ENCODE data around the gene CBLC.

The CBLC gene

GRCh38 chr19:44799627-44800346 lies 22.1 kb downstream of the CBLC start:
- DNase-seq (ENCODE audit: low spot score) = no peak

DNA sequence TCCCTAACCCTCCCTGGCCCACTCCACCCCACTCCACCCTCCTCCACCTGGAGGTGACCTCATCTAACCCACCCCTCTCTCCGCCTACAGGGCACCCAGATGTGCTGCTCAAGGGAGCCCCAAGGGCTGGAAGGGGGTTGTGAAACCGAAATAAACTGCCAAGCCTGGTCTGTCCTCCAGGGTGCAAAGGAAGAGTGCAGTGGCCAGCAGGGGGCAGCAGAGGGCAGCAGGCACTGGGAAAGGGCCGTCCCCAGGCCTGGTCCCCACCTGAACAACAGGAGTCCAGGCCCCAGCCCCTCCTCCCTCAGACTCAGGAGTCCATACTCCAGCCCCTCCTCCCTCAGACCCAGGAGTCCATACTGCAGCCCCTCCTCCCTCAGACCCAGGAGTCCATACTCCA lies 22.8 kb downstream of the CBLC start:
- peak; percentile 72 for DNase-seq (ENCODE audit: low spot score)

DNA sequence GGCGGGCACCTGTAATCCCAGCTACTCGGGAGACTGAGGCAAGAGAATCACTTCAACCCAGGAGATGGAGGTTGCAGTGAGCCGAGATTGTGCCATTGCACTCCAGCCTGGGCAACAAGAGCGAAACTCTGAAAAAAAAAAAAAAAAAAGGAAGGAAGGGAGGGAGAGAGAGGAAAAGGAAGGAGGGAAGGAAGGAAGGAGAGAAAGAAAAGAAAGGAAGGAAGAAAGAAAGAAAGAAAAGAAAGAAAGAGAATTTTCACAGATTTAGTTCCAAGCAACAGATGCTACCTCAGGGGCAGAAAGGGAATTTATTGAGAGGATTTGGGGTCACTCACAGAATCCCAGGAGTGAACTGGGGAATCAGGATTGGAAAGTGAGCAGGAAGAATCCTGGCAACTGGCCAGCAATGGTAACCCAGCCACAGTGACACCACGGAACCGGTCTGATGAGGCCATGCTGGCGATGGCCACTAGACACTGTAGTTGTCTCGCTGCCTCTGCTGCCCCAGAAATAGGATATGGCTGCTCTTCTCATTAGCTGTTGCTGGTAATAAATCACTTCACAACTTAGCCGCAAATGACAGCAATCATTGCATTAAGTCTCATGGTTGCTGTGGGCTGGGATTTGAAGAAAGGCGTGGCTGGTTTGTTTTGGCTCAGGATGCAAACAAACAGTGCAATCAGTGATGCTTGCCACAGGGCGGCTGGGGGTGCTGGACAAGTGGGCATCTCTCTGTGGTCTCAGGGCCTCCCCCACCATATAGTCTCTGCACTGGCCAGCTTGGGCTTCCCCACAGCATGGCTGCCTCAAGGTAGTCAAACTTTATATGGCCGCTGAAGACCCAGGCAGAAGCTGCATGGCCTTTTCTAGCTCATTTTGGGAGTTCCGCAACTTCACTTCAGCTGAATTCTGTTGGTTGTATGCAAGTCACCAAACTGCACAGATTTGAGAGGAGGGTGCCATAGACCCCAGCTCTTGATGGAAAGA lies 26.0 kb downstream of the CBLC start:
- peak; percentile 51 for DNase-seq (ENCODE audit: low spot score)

DNA sequence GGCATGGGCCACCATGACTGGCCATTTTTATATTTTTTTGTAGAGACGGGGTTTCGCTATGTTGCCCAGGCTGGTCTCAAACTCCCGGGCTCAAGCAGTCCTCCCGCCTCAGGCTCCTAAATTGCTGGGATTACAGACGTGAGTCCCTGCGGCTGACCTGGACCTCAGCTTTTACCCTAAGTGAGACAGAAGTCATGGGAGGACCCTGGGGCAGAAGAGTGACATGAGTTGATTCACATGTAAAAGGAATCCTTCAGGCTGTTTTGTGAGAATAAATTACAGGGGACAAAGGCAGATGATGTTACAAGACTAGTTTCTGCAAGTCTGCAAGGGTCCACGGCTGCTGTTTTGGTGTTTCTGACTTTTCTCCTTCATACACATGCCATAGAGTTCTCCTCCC lies 28.6 kb downstream of the CBLC start:
- no peak for DNase-seq (ENCODE audit: low spot score)

DNA sequence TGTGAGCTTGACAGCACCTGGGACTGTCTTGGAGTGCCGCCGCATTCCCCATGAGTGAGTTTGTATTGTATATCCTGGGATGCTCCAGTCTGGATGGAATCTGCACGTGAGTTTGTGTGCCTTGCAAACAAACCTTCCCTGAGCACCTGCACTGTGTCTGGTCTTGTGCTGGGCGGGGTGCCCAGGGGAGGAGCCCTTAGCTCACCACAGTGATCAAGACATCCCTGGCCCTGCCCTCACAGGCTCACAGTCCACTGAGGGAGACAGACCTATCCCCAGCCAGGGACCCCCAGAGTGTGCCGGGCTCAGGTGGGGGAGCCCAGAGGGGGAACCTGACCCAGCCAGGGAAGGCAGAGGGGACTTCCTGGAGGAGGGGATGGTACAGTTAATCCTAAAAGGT lies 29.5 kb downstream of the CBLC start:
- DNase-seq (ENCODE audit: low spot score) = peak; percentile 79

GRCh38 chr19:44807652-44808462 lies 30.2 kb downstream of the CBLC start:
- peak; percentile 88 for DNase-seq (ENCODE audit: low spot score)

- DNase-seq (ENCODE audit: low spot score) = peak; percentile 41
Measured at GRCh38 chr19:44808463-44809371, 31.0 kb downstream of the CBLC start, which contains the start of gene BCAM. Gene BCAM, plus strand, starts transcription at chr19:44809103. Its CDS starts 22 bp downstream, at chr19:44809125.

GRCh38 chr19:44809577-44810233 lies 32.0 kb downstream of the CBLC start:
- no peak for DNase-seq (ENCODE audit: low spot score)

DNA sequence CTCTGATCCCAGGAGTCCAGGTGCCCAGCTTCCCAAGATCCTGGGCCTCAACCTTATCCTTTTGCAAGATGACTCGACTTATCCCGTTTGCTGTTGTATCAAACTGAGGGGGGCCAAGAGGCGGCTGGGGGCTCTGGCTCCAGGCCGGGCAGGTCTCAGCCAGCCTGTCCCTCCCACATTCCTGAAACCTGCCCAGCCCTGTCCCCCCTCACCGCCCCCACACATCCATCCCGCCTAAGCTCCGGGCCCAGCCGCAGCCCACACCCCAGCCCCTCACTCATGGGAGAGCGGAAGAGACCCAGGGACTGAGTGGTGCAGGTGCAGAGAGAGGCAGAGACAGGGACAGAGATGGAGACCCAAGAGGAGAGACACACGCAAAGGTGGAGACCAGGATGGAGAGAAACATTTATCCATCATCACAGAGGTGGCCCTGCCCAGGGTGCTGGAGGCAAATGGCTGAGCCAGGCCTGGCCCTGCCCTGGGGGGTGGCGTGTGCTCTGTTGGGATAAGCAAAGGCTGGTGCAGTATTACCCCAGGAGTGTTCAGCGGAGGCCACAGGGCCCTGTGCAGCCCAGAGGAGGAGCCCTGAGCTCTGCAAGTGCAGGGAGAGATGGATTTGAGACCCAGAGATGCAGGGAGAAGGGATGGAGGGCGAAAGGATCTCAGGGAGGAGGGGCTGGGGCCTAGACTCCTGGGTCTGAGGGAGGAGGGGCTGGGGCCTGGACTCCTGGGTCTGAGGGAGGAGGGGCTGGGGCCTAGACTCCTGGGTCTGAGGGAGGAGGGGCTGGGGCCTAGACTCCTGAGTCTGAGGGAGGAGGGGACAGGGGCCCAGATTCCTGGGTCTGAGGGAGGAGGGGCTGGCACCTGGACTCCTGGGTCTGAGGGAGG lies 32.8 kb downstream of the CBLC start:
- no peak for DNase-seq (ENCODE audit: low spot score)

GRCh38 chr19:44811122-44811419 lies 33.4 kb downstream of the CBLC start:
- no peak for DNase-seq (ENCODE audit: low spot score)

DNA sequence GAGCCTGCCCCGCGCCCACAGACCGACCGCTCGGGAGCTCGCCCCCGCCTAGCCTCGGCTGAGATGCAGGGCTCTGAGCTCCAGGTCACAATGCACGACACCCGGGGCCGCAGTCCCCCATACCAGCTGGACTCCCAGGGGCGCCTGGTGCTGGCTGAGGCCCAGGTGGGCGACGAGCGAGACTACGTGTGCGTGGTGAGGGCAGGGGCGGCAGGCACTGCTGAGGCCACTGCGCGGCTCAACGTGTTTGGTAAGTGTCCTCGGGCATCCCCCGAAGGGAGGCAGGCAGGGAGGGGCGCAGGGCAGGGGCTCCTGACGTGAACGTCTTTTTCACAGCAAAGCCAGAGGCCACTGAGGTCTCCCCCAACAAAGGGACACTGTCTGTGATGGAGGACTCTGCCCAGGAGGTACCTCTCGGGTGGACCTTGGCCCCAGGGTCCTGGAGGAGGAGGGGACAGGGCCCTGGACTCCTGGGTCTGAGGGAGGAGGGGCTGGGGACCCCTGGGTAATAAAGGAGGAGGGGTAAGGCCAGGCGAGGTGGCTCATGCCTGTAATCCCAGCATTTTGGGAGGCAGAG lies 34.5 kb downstream of the CBLC start:
- no peak for DNase-seq (ENCODE audit: low spot score)

DNA sequence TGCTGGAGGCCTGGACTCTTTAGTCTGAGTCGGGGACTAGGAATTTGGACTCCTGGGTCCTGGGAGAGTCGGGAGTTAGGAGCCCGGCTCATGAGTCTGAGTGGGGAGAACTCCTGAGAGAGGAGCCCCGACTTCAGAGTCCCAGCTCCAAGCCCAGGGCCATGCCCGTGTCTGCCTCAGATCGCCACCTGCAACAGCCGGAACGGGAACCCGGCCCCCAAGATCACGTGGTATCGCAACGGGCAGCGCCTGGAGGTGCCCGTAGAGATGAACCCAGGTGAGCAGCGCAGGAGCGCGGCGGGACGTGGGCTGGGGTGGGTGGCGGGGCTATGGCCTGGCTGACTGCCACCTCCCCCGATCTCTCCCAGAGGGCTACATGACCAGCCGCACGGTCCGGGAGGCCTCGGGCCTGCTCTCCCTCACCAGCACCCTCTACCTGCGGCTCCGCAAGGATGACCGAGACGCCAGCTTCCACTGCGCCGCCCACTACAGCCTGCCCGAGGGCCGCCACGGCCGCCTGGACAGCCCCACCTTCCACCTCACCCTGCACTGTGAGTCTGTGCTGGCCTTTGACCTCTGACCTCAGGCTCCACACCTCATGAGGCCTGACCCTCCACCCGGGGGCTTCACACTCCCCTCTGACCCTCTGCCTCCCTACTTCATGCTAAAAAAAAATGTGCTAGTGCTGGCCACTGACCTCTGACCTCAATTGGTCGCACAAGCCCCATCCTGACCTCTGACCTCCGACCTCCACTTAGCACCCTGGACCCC lies 35.6 kb downstream of the CBLC start:
- no peak for DNase-seq (ENCODE audit: low spot score)

DNA sequence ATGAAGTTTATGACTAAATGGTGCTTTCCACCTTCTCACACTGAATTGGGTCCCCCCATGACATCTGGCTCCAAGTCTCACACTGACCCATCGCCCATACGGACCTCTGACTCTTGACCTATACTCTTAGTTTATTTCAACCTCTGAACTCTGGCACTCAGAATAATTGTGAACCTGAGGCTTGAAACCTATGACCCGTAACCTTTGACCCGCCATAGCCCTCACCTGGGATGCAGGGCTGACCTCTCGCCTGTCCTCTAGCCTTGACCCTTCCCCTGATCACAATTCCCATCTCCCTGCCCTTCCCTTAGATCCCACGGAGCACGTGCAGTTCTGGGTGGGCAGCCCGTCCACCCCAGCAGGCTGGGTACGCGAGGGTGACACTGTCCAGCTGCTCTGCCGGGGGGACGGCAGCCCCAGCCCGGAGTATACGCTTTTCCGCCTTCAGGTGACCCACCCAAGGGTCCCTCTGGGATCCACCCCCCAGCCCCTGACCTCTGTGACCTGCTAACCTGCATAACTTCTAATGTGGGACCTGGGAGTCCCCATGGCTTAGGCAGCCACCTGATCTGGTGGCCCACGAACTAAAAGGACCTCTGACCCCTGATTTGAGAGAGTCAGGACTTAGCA lies 36.3 kb downstream of the CBLC start:
- DNase-seq (ENCODE audit: low spot score) = no peak

DNA sequence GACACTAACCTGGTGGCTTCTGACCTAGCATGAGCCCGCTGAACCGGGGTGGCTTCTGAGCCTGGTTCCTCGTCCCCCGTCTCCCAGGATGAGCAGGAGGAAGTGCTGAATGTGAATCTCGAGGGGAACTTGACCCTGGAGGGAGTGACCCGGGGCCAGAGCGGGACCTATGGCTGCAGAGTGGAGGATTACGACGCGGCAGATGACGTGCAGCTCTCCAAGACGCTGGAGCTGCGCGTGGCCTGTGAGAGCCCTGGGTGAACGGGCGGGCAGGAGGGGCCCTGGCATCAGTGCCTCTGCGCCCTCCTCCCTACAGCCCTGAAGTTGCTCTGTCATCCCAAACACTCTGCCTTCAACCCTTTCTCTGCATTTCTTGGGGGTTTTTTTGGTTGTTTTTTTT lies 36.8 kb downstream of the CBLC start:
- DNase-seq (ENCODE audit: low spot score) = no peak

DNA sequence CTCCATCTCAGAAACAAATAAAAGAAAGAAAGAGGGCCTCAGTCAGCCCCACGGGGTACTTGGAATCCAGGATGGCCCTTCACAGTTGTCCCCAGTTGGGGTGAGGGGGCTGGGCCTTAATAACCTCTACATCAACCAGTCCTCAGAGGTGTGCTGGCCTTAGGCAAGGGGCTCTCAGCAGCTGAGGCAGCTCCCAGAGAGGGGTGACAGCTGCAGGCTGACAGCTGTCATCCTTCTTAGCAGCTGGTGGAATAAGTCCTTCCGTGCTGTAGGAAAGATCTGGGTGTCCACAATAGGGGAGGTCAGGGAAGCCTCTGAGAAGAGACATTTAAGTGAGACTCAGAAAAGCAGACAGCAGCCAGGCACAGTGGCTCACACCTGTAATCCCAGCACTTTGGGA lies 38.6 kb downstream of the CBLC start:
- DNase-seq (ENCODE audit: low spot score) = no peak

DNA sequence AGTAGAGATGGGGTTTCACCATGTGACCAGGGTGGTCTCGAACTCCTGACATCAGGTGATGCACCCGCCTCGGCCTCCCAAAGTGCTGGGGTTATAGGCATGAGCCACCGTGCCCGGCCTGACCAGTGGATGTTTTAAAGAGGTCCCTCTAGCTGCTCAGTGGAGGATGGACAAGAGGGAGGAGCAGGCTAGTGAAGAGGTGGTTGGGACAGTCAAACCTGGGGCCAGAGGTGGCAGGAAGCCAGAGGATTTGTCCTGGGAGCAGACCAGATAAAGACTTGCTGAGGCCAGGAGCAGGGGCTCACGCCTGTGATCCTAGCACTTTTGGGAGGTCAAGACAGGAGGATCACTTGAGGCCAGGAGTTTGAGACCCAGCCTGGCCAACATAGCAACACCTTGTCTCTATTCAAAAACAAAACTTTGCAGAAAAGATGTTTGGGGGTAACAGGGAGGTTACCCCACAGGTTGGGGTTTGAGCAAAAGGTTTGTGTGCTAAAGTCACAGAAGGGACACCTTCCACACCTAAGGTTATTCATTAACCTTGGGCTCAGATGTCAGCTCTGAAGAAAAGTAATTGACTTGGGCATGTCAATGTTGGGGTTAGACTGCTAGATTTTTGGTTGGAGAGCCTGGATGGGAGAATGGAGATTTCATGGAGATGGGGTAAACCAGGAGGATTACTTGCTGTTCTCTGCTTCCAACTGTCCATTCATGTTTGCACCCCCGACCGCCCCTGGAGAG lies 40.2 kb downstream of the CBLC start:
- no peak for DNase-seq (ENCODE audit: low spot score)

DNA sequence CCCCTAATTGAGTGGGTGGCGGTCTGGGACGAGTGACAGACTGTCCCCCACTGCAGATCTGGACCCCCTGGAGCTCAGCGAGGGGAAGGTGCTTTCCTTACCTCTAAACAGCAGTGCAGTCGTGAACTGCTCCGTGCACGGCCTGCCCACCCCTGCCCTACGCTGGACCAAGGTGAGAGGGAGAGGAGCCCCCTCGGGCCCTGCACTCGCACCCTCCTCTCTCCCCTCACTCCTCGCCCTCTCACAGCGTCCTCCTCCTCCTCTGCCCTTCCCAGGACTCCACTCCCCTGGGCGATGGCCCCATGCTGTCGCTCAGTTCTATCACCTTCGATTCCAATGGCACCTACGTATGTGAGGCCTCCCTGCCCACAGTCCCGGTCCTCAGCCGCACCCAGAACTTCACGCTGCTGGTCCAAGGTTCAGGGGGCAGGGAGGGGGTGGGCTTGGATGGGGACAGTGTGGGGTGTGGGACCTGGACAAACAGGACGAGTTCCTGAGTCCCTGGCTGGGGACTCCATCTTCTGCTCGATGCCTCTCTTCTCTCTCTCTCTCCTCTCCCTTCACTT lies 40.9 kb downstream of the CBLC start:
- DNase-seq (ENCODE audit: low spot score) = no peak

Data from SW480 (cell line).